Activated naive CD4-positive, alpha-beta T cell treated with anti-CD3 and anti-CD28 coated beads, Interleukin-2, amount 50 U/mL, for 24 hours (primary cell): ENCODE measurements around the gene ARL14EP.

Source experiments
- H3K27ac Mint-ChIP-seq: one replicate; pipeline ENCODE4 v1.8.0; 2021; ENCODE audit warnings: mild to moderate bottlenecking, mixed read lengths
- H3K27me3 Mint-ChIP-seq: one replicate; pipeline ENCODE4 v1.8.0; 2021; ENCODE audit warnings: mixed read lengths
- H3K36me3 Mint-ChIP-seq: one replicate; pipeline ENCODE4 v1.8.0; 2021; ENCODE audit warnings: mixed read lengths
- H3K4me1 Mint-ChIP-seq: one replicate; pipeline ENCODE4 v1.8.0; 2021; ENCODE audit warnings: mixed read lengths
- H3K4me3 Mint-ChIP-seq: one replicate; pipeline ENCODE4 v1.8.0; 2021; ENCODE audit warnings: mild to moderate bottlenecking, mixed read lengths
- H3K9me3 Mint-ChIP-seq: one replicate; pipeline ENCODE4 v1.8.0; 2021; ENCODE audit warnings: mixed read lengths

The ARL14EP gene

GRCh38 chr11:30350384-30350783 lies 27.5 kb downstream of the ARL14EP start:
- Mint-ChIP-seq H3K36me3 (no peaks in the 10 kb centered on the region), H3K9me3 (no peaks in the 10 kb centered on the region), H3K4me3 (no peak overlapping the region), H3K4me1 (peaks cover 14% of the 10 kb centered on the region), H3K27ac (no peak overlapping the region), H3K27me3 (peaks cover 6% of the 10 kb centered on the region)

GRCh38 chr11:30351061-30351460 lies 28.2 kb downstream of the ARL14EP start:
- Mint-ChIP-seq H3K9me3 (no peaks in the 10 kb centered on the region), H3K4me1 (peaks cover 9% of the 10 kb centered on the region), H3K27ac (no peak overlapping the region), H3K36me3 (no peaks in the 10 kb centered on the region), H3K27me3 (peaks cover 6% of the 10 kb centered on the region), H3K4me3 (no peak overlapping the region)

- no peak overlapping the region for H3K4me3 Mint-ChIP-seq
- H3K27me3 Mint-ChIP-seq = peaks cover 6% of the 10 kb centered on the region
- H3K9me3 Mint-ChIP-seq = no peaks in the 10 kb centered on the region
- no peak overlapping the region for H3K27ac Mint-ChIP-seq
- H3K36me3 Mint-ChIP-seq = no peaks in the 10 kb centered on the region
- no peaks in the 10 kb centered on the region for H3K4me1 Mint-ChIP-seq
Measured at GRCh38 chr11:30356391-30356790, 33.5 kb downstream of the ARL14EP start.

GRCh38 chr11:30357872-30358271 lies 35.0 kb downstream of the ARL14EP start:
- Mint-ChIP-seq H3K4me1 (no peaks in the 10 kb centered on the region), H3K36me3 (no peaks in the 10 kb centered on the region), H3K4me3 (no peak overlapping the region), H3K27me3 (peaks cover 3% of the 10 kb centered on the region), H3K9me3 (no peaks in the 10 kb centered on the region), H3K27ac (no peak overlapping the region)

- Mint-ChIP-seq H3K27ac (no peak overlapping the region), H3K27me3 (peaks cover 3% of the 10 kb centered on the region), H3K4me3 (no peak overlapping the region)
Measured at GRCh38 chr11:30358536-30358935, 35.6 kb downstream of the ARL14EP start.

GRCh38 chr11:30360741-30361140 lies 37.8 kb downstream of the ARL14EP start:
- no peak overlapping the region for H3K4me3 Mint-ChIP-seq
- H3K27me3 Mint-ChIP-seq = peaks cover 3% of the 10 kb centered on the region
- H3K9me3 Mint-ChIP-seq = no peaks in the 10 kb centered on the region
- no peak overlapping the region for H3K27ac Mint-ChIP-seq
- H3K36me3 Mint-ChIP-seq = no peaks in the 10 kb centered on the region
- H3K4me1 Mint-ChIP-seq = no peaks in the 10 kb centered on the region

More at GRCh38 chr11:30358536-30358935, 35.6 kb downstream of the ARL14EP start:
- no peaks in the 10 kb centered on the region for H3K4me1 Mint-ChIP-seq
- H3K9me3 Mint-ChIP-seq = no peaks in the 10 kb centered on the region
- no peaks in the 10 kb centered on the region for H3K36me3 Mint-ChIP-seq

GRCh38 chr11:30364139-30364836 lies 41.4 kb downstream of the ARL14EP start:
- Mint-ChIP-seq H3K4me3 (no peak overlapping the region), H3K27me3 (peaks cover 2% of the 10 kb centered on the region), H3K4me1 (no peaks in the 10 kb centered on the region), H3K36me3 (no peaks in the 10 kb centered on the region), H3K27ac (no peak overlapping the region), H3K9me3 (no peaks in the 10 kb centered on the region)

GRCh38 chr11:30364837-30365482 lies 42.1 kb downstream of the ARL14EP start:
- Mint-ChIP-seq H3K36me3 (no peaks in the 10 kb centered on the region), H3K4me3 (no peak overlapping the region), H3K9me3 (no peaks in the 10 kb centered on the region), H3K27ac (no peak overlapping the region), H3K27me3 (peaks cover 2% of the 10 kb centered on the region), H3K4me1 (no peaks in the 10 kb centered on the region)

- Mint-ChIP-seq H3K4me1 (no peaks in the 10 kb centered on the region), H3K27me3 (peaks cover 2% of the 10 kb centered on the region), H3K9me3 (no peaks in the 10 kb centered on the region), H3K27ac (no peak overlapping the region), H3K36me3 (no peaks in the 10 kb centered on the region), H3K4me3 (no peak overlapping the region)
Measured at GRCh38 chr11:30365793-30366517, 43.1 kb downstream of the ARL14EP start.

GRCh38 chr11:30368394-30368793 lies 45.5 kb downstream of the ARL14EP start:
- peaks cover 1% of the 10 kb centered on the region for H3K27me3 Mint-ChIP-seq
- no peak overlapping the region for H3K4me3 Mint-ChIP-seq
- H3K27ac Mint-ChIP-seq = no peak overlapping the region
- no peaks in the 10 kb centered on the region for H3K9me3 Mint-ChIP-seq
- H3K4me1 Mint-ChIP-seq = no peaks in the 10 kb centered on the region
- H3K36me3 Mint-ChIP-seq = no peaks in the 10 kb centered on the region

- Mint-ChIP-seq H3K4me3 (no peak overlapping the region), H3K4me1 (no peaks in the 10 kb centered on the region), H3K27ac (no peak overlapping the region), H3K36me3 (no peaks in the 10 kb centered on the region), H3K27me3 (peaks cover 1% of the 10 kb centered on the region), H3K9me3 (no peaks in the 10 kb centered on the region)
Measured at GRCh38 chr11:30370164-30370563, 47.3 kb downstream of the ARL14EP start.

GRCh38 chr11:30377347-30377746 lies 54.4 kb downstream of the ARL14EP start:
- H3K27ac Mint-ChIP-seq = no peak overlapping the region
- no peaks in the 10 kb centered on the region for H3K36me3 Mint-ChIP-seq
- H3K9me3 Mint-ChIP-seq = no peaks in the 10 kb centered on the region
- no peak overlapping the region for H3K4me3 Mint-ChIP-seq
- H3K4me1 Mint-ChIP-seq = no peaks in the 10 kb centered on the region
- H3K27me3 Mint-ChIP-seq = peaks cover 2% of the 10 kb centered on the region

GRCh38 chr11:30380846-30381245 lies 57.9 kb downstream of the ARL14EP start:
- Mint-ChIP-seq H3K9me3 (no peaks in the 10 kb centered on the region), H3K27me3 (peaks cover 2% of the 10 kb centered on the region), H3K36me3 (no peaks in the 10 kb centered on the region), H3K27ac (no peak overlapping the region), H3K4me1 (no peaks in the 10 kb centered on the region), H3K4me3 (no peak overlapping the region)

GRCh38 chr11:30381879-30382278 lies 59.0 kb downstream of the ARL14EP start:
- Mint-ChIP-seq H3K36me3 (no peaks in the 10 kb centered on the region), H3K4me3 (no peak overlapping the region), H3K27me3 (no peaks in the 10 kb centered on the region), H3K4me1 (no peaks in the 10 kb centered on the region), H3K9me3 (no peaks in the 10 kb centered on the region), H3K27ac (no peak overlapping the region)
